GM10266 (cell line): Measurements from ENCODE around the gene UBE2L5.

Source experiments
- DNase-seq: peaks from one replicate; pipeline ENCODE4 v3.0.0; 2012; ENCODE audit errors: extremely low spot score
- CTCF ChIP-seq: IDR thresholded peaks from 2 replicates; pipeline ENCODE4 v1.5.1; 2012; ENCODE audit warnings: mild to moderate bottlenecking, low read depth; ENCODE audit not compliant: control insufficient read depth, insufficient read depth; ENCODE audit errors: missing control alignments

Gene UBE2L5

GRCh38 chr13:30396434-30397075 is 25.7 kb upstream of the UBE2L5 start:
- no peak for TF ChIP-seq CTCF
- DNase-seq: no peak

- no peak for DNase-seq
- no peak for TF ChIP-seq CTCF
These were observed 23.7 kb upstream of the UBE2L5 start for GRCh38 chr13:30398601-30399072.

- no peak for DNase-seq
These were observed 21.9 kb upstream of the UBE2L5 start for GRCh38 chr13:30400376-30400775.

GRCh38 chr13:30401347-30401746 is 20.9 kb upstream of the UBE2L5 start:
- no peak for DNase-seq
- no peak for TF ChIP-seq CTCF

More at GRCh38 chr13:30400376-30400775, 21.9 kb upstream of the UBE2L5 start:
- no peak for TF ChIP-seq CTCF

- TF ChIP-seq CTCF: no peak
- DNase-seq: no peak
These were observed 18.8 kb upstream of the UBE2L5 start for GRCh38 chr13:30403456-30403855.

GRCh38 chr13:30404207-30404606 is 18.1 kb upstream of the UBE2L5 start:
- no peak for DNase-seq
- no peak for TF ChIP-seq CTCF

GRCh38 chr13:30406779-30407416 is 15.4 kb upstream of the UBE2L5 start:
- no peak for DNase-seq
- no peak for TF ChIP-seq CTCF
